ENCODE results near the gene SH2D7.
A peak's percentile ranks its signal among the peaks of the same experiment; 100 is the strongest.

SH2D7 gene

GRCh38 chr15:78130466-78131294 is 38.3 kb downstream of the SH2D7 start:
- ATAC-seq (ENCODE audit: low read depth) = no peak
- no peaks in the 10 kb centered on the region for H3K27me3 ChIP-seq (ENCODE audit: insufficient read depth, poor library complexity, severe bottlenecking)
- peak; percentile 73 for DNase-seq (ENCODE audit: low spot score)
- no peaks in the 10 kb centered on the region for H3K9me3 ChIP-seq (ENCODE audit: severe bottlenecking)
- TF ChIP-seq CTCF (IDR thresholded peaks at IDR 0.05; ENCODE audit: poor library complexity, severe bottlenecking) = no peak
- peak overlapping the region; percentile 40 for H3K4me3 ChIP-seq (ENCODE audit: severe bottlenecking)
- H3K27ac ChIP-seq (ENCODE audit: poor library complexity, severe bottlenecking) = peak overlapping the region; percentile 12
- H3K36me3 ChIP-seq (ENCODE audit: low read depth) = no peaks in the 10 kb centered on the region
- H3K4me1 ChIP-seq (ENCODE audit: insufficient read depth, poor library complexity, severe bottlenecking) = peaks cover 26% of the 10 kb centered on the region

GRCh38 chr15:78131295-78132061 is 39.1 kb downstream of the SH2D7 start, which contains the start of gene CIB2:
Gene CIB2 (minus strand): TSS chr15:78131445. CDS start chr15:78131215, 230 bp downstream.
- peak within 1 kb of the TSS; percentile 12 for H3K27ac ChIP-seq (ENCODE audit: poor library complexity, severe bottlenecking)
- peak within 1 kb of the TSS; percentile 40 for H3K4me3 ChIP-seq (ENCODE audit: severe bottlenecking)
- H3K36me3 ChIP-seq (ENCODE audit: low read depth) = no peaks in the 10 kb centered on the region
- H3K9me3 ChIP-seq (ENCODE audit: severe bottlenecking) = no peaks in the 10 kb centered on the region
- peak; percentile 49 for ATAC-seq (ENCODE audit: low read depth)
- peaks cover 26% of the 10 kb centered on the region for H3K4me1 ChIP-seq (ENCODE audit: insufficient read depth, poor library complexity, severe bottlenecking)
- no peaks in the 10 kb centered on the region for H3K27me3 ChIP-seq (ENCODE audit: insufficient read depth, poor library complexity, severe bottlenecking)
- peak; percentile 68 for DNase-seq (ENCODE audit: low spot score)
- TF ChIP-seq CTCF (IDR thresholded peaks at IDR 0.05; ENCODE audit: poor library complexity, severe bottlenecking) = peak; percentile 98

GRCh38 chr15:78133801-78134200 is 41.4 kb downstream of the SH2D7 start:
- Histone ChIP-seq H3K27me3 (ENCODE audit: insufficient read depth, poor library complexity, severe bottlenecking) (no peaks in the 10 kb centered on the region), H3K9me3 (ENCODE audit: severe bottlenecking) (no peaks in the 10 kb centered on the region), H3K4me1 (ENCODE audit: insufficient read depth, poor library complexity, severe bottlenecking) (peaks cover 26% of the 10 kb centered on the region), H3K27ac (ENCODE audit: poor library complexity, severe bottlenecking) (peak overlapping the region; percentile 84), H3K4me3 (ENCODE audit: severe bottlenecking) (no peak overlapping the region), H3K36me3 (ENCODE audit: low read depth) (no peaks in the 10 kb centered on the region)
- ATAC-seq (ENCODE audit: low read depth) (peak; percentile 90), DNase-seq (ENCODE audit: low spot score) (no peak)
- TF ChIP-seq CTCF (IDR thresholded peaks at IDR 0.05; ENCODE audit: poor library complexity, severe bottlenecking) = no peak

GRCh38 chr15:78139578-78139977 is 47.2 kb downstream of the SH2D7 start:
- no peak for DNase-seq (ENCODE audit: low spot score)
- Histone ChIP-seq H3K27ac (ENCODE audit: poor library complexity, severe bottlenecking) (no peak overlapping the region), H3K9me3 (ENCODE audit: severe bottlenecking) (no peaks in the 10 kb centered on the region), H3K4me1 (ENCODE audit: insufficient read depth, poor library complexity, severe bottlenecking) (no peaks in the 10 kb centered on the region), H3K36me3 (ENCODE audit: low read depth) (no peaks in the 10 kb centered on the region), H3K27me3 (ENCODE audit: insufficient read depth, poor library complexity, severe bottlenecking) (no peaks in the 10 kb centered on the region), H3K4me3 (ENCODE audit: severe bottlenecking) (no peak overlapping the region)
- no peak for ATAC-seq (ENCODE audit: low read depth)
- TF ChIP-seq CTCF (IDR thresholded peaks at IDR 0.05; ENCODE audit: poor library complexity, severe bottlenecking) = no peak
